Esophagus squamous epithelium (tissue), 5 donors: ENCODE measurements around the gene VSTM2L. TPM values are rescaled to one million over a fixed set of nuclear protein-coding genes. Genes with fewer than 3 reads are reported as not detected.
A peak's percentile ranks its signal among the peaks of the same experiment; 100 is the strongest.

Source experiments
- DNase-seq: peaks from one replicate; lab custom pipeline; 2025; lab: John Stamatoyannopoulos, UW
- H3K27ac ChIP-seq, 4 donors: fragments of 200-600 bp; sonication (generic); one replicate each; pipeline ENCODE4 v1.5.1; 2016 to 2019; ENCODE audit warnings: mild to moderate bottlenecking in 1 of 4
- H3K27me3 ChIP-seq, 4 donors: fragments of 200-600 bp; sonication (generic); 1 replicate in 3 of 4; 2 replicates in 1 of 4; pipeline versions ENCODE4 v1.5.1 to v1.6.0; 2017 to 2021; ENCODE audit warnings: antibody characterized with exemption in 1 of 4
- H3K36me3 ChIP-seq, 3 donors: fragments of 200-600 bp; sonication (generic); one replicate each; pipeline ENCODE4 v1.5.1; 2016 to 2019
- H3K4me1 ChIP-seq, 3 donors: fragments of 200-600 bp; sonication (generic); one replicate each; pipeline ENCODE4 v1.5.1; 2017 to 2019
- H3K4me3 ChIP-seq, 4 donors: fragments of 200-600 bp; sonication (generic); 1 replicate in 3 of 4; 2 replicates in 1 of 4; pipeline ENCODE4 v1.5.1; 2016 to 2019; ENCODE audit warnings: mild to moderate bottlenecking in 2 of 4, moderate library complexity in 1 of 4
- H3K9me3 ChIP-seq, 3 donors: fragments of 200-600 bp; sonication (generic); one replicate each; pipeline ENCODE4 v1.5.1; 2016 to 2019
- POLR2A ChIP-seq, 4 donors: fragments of 450-650 bp; IDR thresholded peaks; one replicate each; pipeline ENCODE4 v1.6.1; 2017; ENCODE audit warnings: antibody characterized with exemption in 4 of 4, mild to moderate bottlenecking in 4 of 4, moderate library complexity in 3 of 4
- WGBS, 2 donors: methylation state at CpG; one replicate each; pipeline ENCODE4 v1.1.5; 2018; 5-methylcytosine and 5-hydroxymethylcytosine counted together
- intact Hi-C: fragments of 100-400 bp; cut with DNase I; formaldehyde crosslinking; loops from one replicate; pipeline ENCODE4 v1.15.0; 2022
- total RNA-seq, 4 donors: library from RNA; depleted of rRNA; stranded (reverse); fragments of >200 nt; gene quantifications; one replicate each; pipeline ENCODE4 v1.1.0, GENCODE V29; 2016
- TF ChIP-seq, protein P1 (sequence below), 6 experiments: fragments of 450-650 bp in 4 of 6; fragments of 200-600 bp in 2 of 6; sonication (generic) in 2 of 6; IDR thresholded peaks; one replicate each; pipeline ENCODE4 v1.5.1; 2016 to 2019; ENCODE audit warnings: antibody characterized with exemption in 6 of 6, mild to moderate bottlenecking in 4 of 6, moderate library complexity in 4 of 6
- donor health status: DM: yes; HTN: yes; CAD: no.

VSTM2L gene
- total RNA-seq, 4 donors from 2014 or later, result 0.38 to 2.6 (median 0.68) TPM

DNA sequence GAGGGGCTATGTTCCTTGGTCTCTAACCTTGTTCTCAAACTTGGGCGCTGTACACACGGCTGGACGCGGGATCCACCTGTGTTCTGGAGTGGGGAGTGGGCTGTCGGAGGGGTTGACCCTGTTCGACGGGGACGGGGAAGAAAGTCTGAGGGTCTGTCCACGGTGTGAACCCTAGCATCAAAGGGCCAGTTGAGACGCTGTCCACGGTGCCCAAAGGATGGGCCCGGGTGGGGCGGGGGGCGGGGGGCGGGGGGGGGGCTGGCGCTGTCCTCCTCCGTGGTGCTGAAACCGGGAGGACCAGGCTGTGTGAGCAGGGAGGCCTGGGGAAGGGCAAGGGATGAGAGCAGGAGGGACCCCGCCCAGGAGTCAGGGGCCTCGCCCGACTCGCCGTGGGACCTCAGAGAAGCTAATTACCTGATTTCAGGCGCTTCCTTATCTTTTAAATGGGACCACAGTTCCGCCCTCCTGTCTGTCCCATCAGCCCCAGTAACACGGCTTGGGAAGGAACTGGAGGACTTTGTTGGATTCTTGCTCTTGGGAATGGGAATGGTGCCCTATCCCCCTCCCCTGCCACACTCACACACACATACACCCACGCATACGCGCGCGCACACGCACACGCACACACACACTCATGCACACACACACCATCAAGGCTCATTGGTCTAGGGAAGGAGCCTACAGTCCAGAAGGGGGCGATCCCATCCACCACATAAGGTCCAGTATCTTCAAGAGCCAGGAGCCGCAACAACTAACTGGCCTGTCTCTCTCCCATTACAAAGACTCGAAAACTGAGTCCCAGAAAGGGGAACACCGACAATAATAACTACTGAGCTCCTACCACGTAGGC, 1.0 kb upstream of the VSTM2L start:
- no peak for TF ChIP-seq POLR2A (IDR thresholded peaks at IDR 0.05)
- TF ChIP-seq, protein P1, sequence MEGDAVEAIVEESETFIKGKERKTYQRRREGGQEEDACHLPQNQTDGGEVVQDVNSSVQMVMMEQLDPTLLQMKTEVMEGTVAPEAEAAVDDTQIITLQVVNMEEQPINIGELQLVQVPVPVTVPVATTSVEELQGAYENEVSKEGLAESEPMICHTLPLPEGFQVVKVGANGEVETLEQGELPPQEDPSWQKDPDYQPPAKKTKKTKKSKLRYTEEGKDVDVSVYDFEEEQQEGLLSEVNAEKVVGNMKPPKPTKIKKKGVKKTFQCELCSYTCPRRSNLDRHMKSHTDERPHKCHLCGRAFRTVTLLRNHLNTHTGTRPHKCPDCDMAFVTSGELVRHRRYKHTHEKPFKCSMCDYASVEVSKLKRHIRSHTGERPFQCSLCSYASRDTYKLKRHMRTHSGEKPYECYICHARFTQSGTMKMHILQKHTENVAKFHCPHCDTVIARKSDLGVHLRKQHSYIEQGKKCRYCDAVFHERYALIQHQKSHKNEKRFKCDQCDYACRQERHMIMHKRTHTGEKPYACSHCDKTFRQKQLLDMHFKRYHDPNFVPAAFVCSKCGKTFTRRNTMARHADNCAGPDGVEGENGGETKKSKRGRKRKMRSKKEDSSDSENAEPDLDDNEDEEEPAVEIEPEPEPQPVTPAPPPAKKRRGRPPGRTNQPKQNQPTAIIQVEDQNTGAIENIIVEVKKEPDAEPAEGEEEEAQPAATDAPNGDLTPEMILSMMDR (IDR thresholded peaks at IDR 0.05), result peak in 4 of 6 experiments; percentile 6 to 39 (median 28)
- Histone ChIP-seq H3K27ac (no peak overlapping the region), H3K27me3 (peaks cover 2 to 88% (median 10%) of the 10 kb centered on the region in 4 donors), H3K9me3 (no peaks in the 10 kb centered on the region), H3K4me3 (peak overlapping the region in 1 of 4 donors; percentile 66), H3K36me3 (no peaks in the 10 kb centered on the region), H3K4me1 (peaks cover 8 to 25% (median 14%) of the 10 kb centered on the region in 3 donors)
- no peak for DNase-seq
- intact Hi-C loops, result no loop called here
- WGBS, 2 donors, result 21 to 30% methylated on average over 2 to 27 of the region's 38 CpGs

DNA sequence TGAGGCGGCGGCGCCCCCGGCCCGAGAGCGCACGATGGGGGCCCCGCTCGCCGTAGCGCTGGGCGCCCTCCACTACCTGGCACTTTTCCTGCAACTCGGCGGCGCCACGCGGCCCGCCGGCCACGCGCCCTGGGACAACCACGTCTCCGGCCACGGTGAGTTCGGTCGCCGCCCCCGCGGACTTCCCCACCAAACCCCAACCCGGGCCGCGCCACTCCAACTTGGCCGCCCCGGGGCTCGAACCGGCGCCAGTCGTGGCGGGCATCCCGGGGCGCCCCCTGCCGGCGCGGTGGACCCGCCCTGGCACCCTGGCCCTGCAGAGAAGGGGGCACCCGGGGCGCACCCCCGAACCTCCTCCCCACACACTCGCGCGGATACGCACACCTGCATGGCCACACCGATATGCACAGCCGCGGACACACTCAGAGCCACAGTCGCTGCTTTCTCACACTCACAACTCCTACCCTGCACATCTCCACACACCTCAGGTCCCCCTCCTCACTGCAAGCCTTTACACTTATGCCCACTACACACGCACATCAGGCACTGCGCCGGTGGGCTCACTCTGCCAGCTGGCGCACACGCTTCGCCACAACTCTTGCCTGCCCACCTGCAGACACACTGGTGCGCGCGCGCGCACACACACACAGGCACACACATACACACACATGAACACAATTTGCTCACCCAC, 535 bp downstream of the VSTM2L start:
- intact Hi-C loops, result no loop called here
- no peaks in the 10 kb centered on the region for H3K9me3 ChIP-seq
- DNase-seq, result no peak
- H3K4me1 ChIP-seq, result peaks cover 8 to 22% (median 14%) of the 10 kb centered on the region in 3 donors
- 73 to 82% methylated on average over 14 to 21 of the region's 67 CpGs for WGBS, 2 donors
- no peak for TF ChIP-seq POLR2A (IDR thresholded peaks at IDR 0.05)
- TF ChIP-seq, protein P1 (IDR thresholded peaks at IDR 0.05), result peak in 1 of 6 experiments; percentile 26
- no peaks in the 10 kb centered on the region for H3K36me3 ChIP-seq
- H3K27me3 ChIP-seq, result peaks cover 2 to 100% (median 10%) of the 10 kb centered on the region in 4 donors
- H3K27ac ChIP-seq, result no peak overlapping the region
- H3K4me3 ChIP-seq, result peak overlapping the region; percentile 22 to 66 (median 38)

DNA sequence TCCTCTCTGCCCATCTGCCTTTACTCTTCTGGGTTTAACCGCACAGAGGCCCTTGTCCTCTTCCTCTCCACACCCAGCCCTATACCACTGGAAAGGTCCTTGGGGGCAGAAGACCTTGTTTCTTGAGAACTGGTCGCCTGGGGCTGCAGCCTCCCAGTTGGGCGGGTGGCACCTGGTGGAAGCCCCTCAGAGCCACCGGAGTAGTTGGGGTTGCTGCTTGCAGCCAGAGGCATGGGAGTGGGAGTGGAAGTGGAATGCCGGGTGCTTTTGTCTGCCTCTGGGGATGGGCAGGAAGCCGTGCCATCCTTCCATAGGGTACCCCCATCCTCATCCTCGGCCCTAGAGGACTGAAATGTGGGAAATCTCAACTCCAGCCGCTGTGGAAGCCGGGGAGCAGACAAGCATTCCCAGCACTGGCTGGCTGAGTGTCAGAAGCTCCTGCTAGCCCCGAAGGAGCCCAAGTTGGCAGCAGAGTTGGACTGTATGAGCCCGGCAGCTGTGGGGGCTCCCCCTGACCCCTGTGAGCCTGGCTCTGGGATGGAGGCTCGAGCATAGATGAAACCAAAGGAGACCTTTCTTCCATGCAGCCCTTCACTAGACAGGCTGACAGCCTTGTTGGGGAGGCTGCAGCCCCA, 1.2 kb downstream of the VSTM2L start:
- no peak for TF ChIP-seq POLR2A (IDR thresholded peaks at IDR 0.05)
- TF ChIP-seq, protein P1 (IDR thresholded peaks at IDR 0.05), result no peak
- intact Hi-C loops, result no loop called here
- peak overlapping the region in 1 of 4 donors; percentile 66 for H3K4me3 ChIP-seq

DNA sequence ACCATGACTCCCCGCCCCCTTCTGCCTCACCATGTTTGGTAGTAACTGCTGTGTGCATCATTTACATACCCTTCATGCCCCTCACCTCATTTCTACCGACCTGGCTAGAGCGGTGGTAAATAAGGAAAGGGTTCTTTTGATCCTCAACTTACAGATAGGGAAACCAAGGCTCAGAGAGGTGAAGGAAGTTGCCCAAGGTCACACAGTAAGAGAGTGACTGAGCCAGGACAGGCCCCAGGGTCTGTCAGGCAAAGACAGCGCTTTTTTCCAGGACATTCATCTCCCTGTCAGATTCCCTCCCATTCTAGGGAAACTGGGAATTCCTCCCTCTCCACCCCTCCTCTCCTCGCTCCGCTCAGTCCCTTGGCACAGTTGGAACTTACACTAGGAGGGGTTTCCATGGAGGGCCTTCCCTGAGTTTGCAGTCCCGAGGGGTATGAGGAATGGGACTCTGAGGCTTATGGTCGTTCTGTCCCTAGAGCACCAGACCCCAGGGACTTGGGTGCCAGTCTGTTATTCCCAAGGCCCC, 2.0 kb downstream of the VSTM2L start:
- intact Hi-C loops, result no loop called here
- H3K9me3 ChIP-seq, result no peaks in the 10 kb centered on the region
- peaks cover 2 to 100% (median 10%) of the 10 kb centered on the region in 4 donors for H3K27me3 ChIP-seq
- WGBS, 2 donors, result 70 to 73% methylated on average over 5 to 6 of the region's 8 CpGs
- no peak overlapping the region for H3K27ac ChIP-seq
- peaks cover 8 to 21% (median 14%) of the 10 kb centered on the region in 3 donors for H3K4me1 ChIP-seq
- no peaks in the 10 kb centered on the region for H3K36me3 ChIP-seq
- TF ChIP-seq, protein P1 (IDR thresholded peaks at IDR 0.05), result no peak
- no peak for TF ChIP-seq POLR2A (IDR thresholded peaks at IDR 0.05)
- DNase-seq, result no peak
- H3K4me3 ChIP-seq, result no peak overlapping the region

More for the DNA sequence above, 1.2 kb downstream of the VSTM2L start:
- whole genome bisulfite sequencing, 2 donors, result 38 to 66% methylated on average over 2 to 3 of the region's 12 CpGs
- peaks cover 8 to 21% (median 14%) of the 10 kb centered on the region in 3 donors for H3K4me1 ChIP-seq
- H3K36me3 ChIP-seq, result no peaks in the 10 kb centered on the region
- H3K27ac ChIP-seq, result no peak overlapping the region
- H3K27me3 ChIP-seq, result peaks cover 2 to 100% (median 10%) of the 10 kb centered on the region in 4 donors
- no peak for DNase-seq
- no peaks in the 10 kb centered on the region for H3K9me3 ChIP-seq
